Neural crest cell (in vitro differentiated cells): ENCODE results near the gene ALPG. TPM values are rescaled to one million over a fixed set of nuclear protein-coding genes. Genes with fewer than 3 reads are reported as not detected.

Source experiments
- DNase-seq: peaks from one replicate; pipeline ENCODE4 v3.0.0; 2021; ENCODE audit warnings: low read depth, mixed read lengths, low spot score
- H3K27ac Mint-ChIP-seq: one replicate; pipeline ENCODE4 v1.8.0; 2021; ENCODE audit warnings: mild to moderate bottlenecking, mixed read lengths; ENCODE audit not compliant: unreplicated experiment
- H3K27me3 Mint-ChIP-seq: 2 replicates; pipeline ENCODE4 v1.8.0; 2021; ENCODE audit warnings: low read depth, mild to moderate bottlenecking, mixed read lengths
- H3K36me3 Mint-ChIP-seq: 2 replicates; pipeline ENCODE4 v1.8.0; 2021; ENCODE audit warnings: low read depth, mild to moderate bottlenecking, mixed read lengths
- H3K4me1 Mint-ChIP-seq: 2 replicates; pipeline ENCODE4 v1.8.0; 2021; ENCODE audit warnings: mixed read lengths
- H3K4me3 Mint-ChIP-seq: one replicate; pipeline ENCODE4 v1.8.0; 2021; ENCODE audit warnings: mild to moderate bottlenecking, mixed read lengths
- H3K9me3 Mint-ChIP-seq: 2 replicates; pipeline ENCODE4 v1.8.0; 2021; ENCODE audit warnings: mixed read lengths
- CTCF ChIP-seq: fragments of 200-600 bp; sonication (generic); conservative IDR thresholded peaks from 2 replicates; pipeline ENCODE4 v1.5.0; 2021; ENCODE audit warnings: antibody characterized with exemption, mild to moderate bottlenecking
- total RNA-seq: library from RNA; stranded (reverse); gene quantifications from 2 replicates; pipeline ENCODE4 v1.2.1, GENCODE V29; 2021

Gene ALPG
- total RNA-seq, 1 donor from 2014 or later = not detected

- no peaks in the 10 kb centered on the region for H3K4me1 Mint-ChIP-seq
- no peak for TF ChIP-seq CTCF
- H3K4me3 Mint-ChIP-seq = no peak overlapping the region
- DNase-seq = no peak
- no peak overlapping the region for H3K27ac Mint-ChIP-seq
- peaks cover 54% of the 10 kb centered on the region for H3K27me3 Mint-ChIP-seq
- no peaks in the 10 kb centered on the region for H3K36me3 Mint-ChIP-seq
- no peaks in the 10 kb centered on the region for H3K9me3 Mint-ChIP-seq
Measured at GRCh38 chr2:232411901-232412629, 5.4 kb downstream of the ALPG start.

GRCh38 chr2:232412986-232413385 is 6.3 kb downstream of the ALPG start:
- Mint-ChIP-seq H3K27ac (no peak overlapping the region), H3K27me3 (peaks cover 63% of the 10 kb centered on the region)

GRCh38 chr2:232415138-232415690 is 8.6 kb downstream of the ALPG start:
- no peak for DNase-seq
- no peak for TF ChIP-seq CTCF
- H3K9me3 Mint-ChIP-seq = no peaks in the 10 kb centered on the region
- H3K27me3 Mint-ChIP-seq = peaks cover 86% of the 10 kb centered on the region
- H3K4me1 Mint-ChIP-seq = peaks cover 9% of the 10 kb centered on the region
- H3K27ac Mint-ChIP-seq = no peak overlapping the region
- H3K36me3 Mint-ChIP-seq = no peaks in the 10 kb centered on the region
- no peak overlapping the region for H3K4me3 Mint-ChIP-seq

More at GRCh38 chr2:232412986-232413385, 6.3 kb downstream of the ALPG start:
- TF ChIP-seq CTCF = no peak
- H3K36me3 Mint-ChIP-seq = no peaks in the 10 kb centered on the region
- H3K4me3 Mint-ChIP-seq = no peak overlapping the region
- DNase-seq = no peak
- no peaks in the 10 kb centered on the region for H3K4me1 Mint-ChIP-seq
- no peaks in the 10 kb centered on the region for H3K9me3 Mint-ChIP-seq

GRCh38 chr2:232415736-232416520 is 9.3 kb downstream of the ALPG start:
- H3K36me3 Mint-ChIP-seq = no peaks in the 10 kb centered on the region
- H3K27me3 Mint-ChIP-seq = peaks cover 86% of the 10 kb centered on the region
- H3K4me1 Mint-ChIP-seq = peaks cover 9% of the 10 kb centered on the region
- H3K27ac Mint-ChIP-seq = no peak overlapping the region
- H3K9me3 Mint-ChIP-seq = no peaks in the 10 kb centered on the region
- DNase-seq = no peak
- no peak overlapping the region for H3K4me3 Mint-ChIP-seq
- no peak for TF ChIP-seq CTCF

- H3K9me3 Mint-ChIP-seq = no peaks in the 10 kb centered on the region
- DNase-seq = no peak
- no peak overlapping the region for H3K4me3 Mint-ChIP-seq
- no peak overlapping the region for H3K27ac Mint-ChIP-seq
- no peaks in the 10 kb centered on the region for H3K36me3 Mint-ChIP-seq
- H3K4me1 Mint-ChIP-seq = peaks cover 9% of the 10 kb centered on the region
- TF ChIP-seq CTCF = no peak
- H3K27me3 Mint-ChIP-seq = peaks cover 88% of the 10 kb centered on the region
Measured at GRCh38 chr2:232416521-232417470, 10.2 kb downstream of the ALPG start.
